Measurements from ENCODE around the gene TJAP1.

DNA sequence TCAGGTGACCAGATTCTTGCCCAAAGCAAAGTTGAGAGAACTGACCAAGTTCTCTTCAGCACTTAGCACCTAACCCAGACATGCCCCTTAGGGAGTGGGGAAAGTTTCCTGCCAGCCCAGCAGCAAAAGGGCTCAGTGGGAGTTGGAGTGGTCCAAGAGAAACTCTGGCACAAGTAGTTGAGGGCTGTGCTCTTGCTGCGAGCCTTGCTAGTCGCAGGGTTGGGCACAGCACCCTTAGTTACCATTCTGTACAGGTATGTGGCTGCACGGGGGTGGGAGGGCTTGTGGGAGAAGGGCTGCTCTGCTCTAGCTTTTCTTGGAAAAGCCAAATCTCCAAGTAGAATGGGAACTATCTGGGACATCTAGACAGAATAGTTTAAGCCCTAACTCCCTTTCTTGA is 45.9 kb downstream of the TJAP1 start:
- TF ChIP-seq, protein P1, sequence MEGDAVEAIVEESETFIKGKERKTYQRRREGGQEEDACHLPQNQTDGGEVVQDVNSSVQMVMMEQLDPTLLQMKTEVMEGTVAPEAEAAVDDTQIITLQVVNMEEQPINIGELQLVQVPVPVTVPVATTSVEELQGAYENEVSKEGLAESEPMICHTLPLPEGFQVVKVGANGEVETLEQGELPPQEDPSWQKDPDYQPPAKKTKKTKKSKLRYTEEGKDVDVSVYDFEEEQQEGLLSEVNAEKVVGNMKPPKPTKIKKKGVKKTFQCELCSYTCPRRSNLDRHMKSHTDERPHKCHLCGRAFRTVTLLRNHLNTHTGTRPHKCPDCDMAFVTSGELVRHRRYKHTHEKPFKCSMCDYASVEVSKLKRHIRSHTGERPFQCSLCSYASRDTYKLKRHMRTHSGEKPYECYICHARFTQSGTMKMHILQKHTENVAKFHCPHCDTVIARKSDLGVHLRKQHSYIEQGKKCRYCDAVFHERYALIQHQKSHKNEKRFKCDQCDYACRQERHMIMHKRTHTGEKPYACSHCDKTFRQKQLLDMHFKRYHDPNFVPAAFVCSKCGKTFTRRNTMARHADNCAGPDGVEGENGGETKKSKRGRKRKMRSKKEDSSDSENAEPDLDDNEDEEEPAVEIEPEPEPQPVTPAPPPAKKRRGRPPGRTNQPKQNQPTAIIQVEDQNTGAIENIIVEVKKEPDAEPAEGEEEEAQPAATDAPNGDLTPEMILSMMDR (IDR thresholded peaks at IDR 0.05; ENCODE audit: borderline replicate concordance, extremely low read depth, low read length, poor library complexity, severe bottlenecking) = no peak
- no peak for TF ChIP-seq EZH2 (IDR thresholded peaks at IDR 0.05; ENCODE audit: borderline replicate concordance, low read depth, low read length, severe bottlenecking)

All from DND-41 (cell line).